Measurements from ENCODE around the gene GNAT1. TPM values are rescaled to one million over a fixed set of nuclear protein-coding genes. Genes with fewer than 3 reads are reported as not detected.

Gene GNAT1
- polyA plus RNA-seq, 1 donor = not detected

GRCh38 chr3:50154840-50155490 is 36.4 kb upstream of the GNAT1 start, which contains the start of gene SEMA3F:
SEMA3F (plus strand) TSS chr3:50155324; CDS start chr3:50159623, 4,299 bp downstream.
- Histone ChIP-seq H3K27me3 (ENCODE audit: control insufficient read depth, insufficient read depth, low read length) (peaks cover 49% of the 10 kb centered on the region), H3K27ac (ENCODE audit: low read length) (no peak within 1 kb of the TSS)
- no CpG with 5 or more reads among the region's 98 CpGs for WGBS (ENCODE audit: insufficient coverage, low lambda C conversion rate)

GRCh38 chr3:50155491-50155878 is 35.9 kb upstream of the GNAT1 start:
- Histone ChIP-seq H3K9me3 (ENCODE audit: control insufficient read depth, low read depth, low read length) (no peaks in the 10 kb centered on the region), H3K4me3 (ENCODE audit: low read length) (peak overlapping the region; percentile 44), H3K27ac (ENCODE audit: low read length) (no peak overlapping the region), H3K36me3 (ENCODE audit: control insufficient read depth, insufficient read depth, low read length) (no peaks in the 10 kb centered on the region), H3K4me1 (ENCODE audit: control insufficient read depth, insufficient read depth, low read length) (peaks cover 23% of the 10 kb centered on the region), H3K27me3 (ENCODE audit: control insufficient read depth, insufficient read depth, low read length) (peaks cover 51% of the 10 kb centered on the region)
- no CpG with 5 or more reads among the region's 37 CpGs for WGBS (ENCODE audit: insufficient coverage, low lambda C conversion rate)
- no peak for DNase-seq

More at GRCh38 chr3:50154840-50155490, 36.4 kb upstream of the GNAT1 start, which contains the start of gene SEMA3F:
- peak; percentile 66 to 77 for DNase-seq
- Histone ChIP-seq H3K4me3 (ENCODE audit: low read length) (peak within 1 kb of the TSS; percentile 44), H3K9me3 (ENCODE audit: control insufficient read depth, low read depth, low read length) (no peaks in the 10 kb centered on the region), H3K4me1 (ENCODE audit: control insufficient read depth, insufficient read depth, low read length) (peaks cover 23% of the 10 kb centered on the region), H3K36me3 (ENCODE audit: control insufficient read depth, insufficient read depth, low read length) (no peaks in the 10 kb centered on the region)

GRCh38 chr3:50155891-50156290 is 35.5 kb upstream of the GNAT1 start:
- Histone ChIP-seq H3K36me3 (ENCODE audit: control insufficient read depth, insufficient read depth, low read length) (no peaks in the 10 kb centered on the region), H3K4me3 (ENCODE audit: low read length) (peak overlapping the region; percentile 44), H3K27ac (ENCODE audit: low read length) (no peak overlapping the region), H3K9me3 (ENCODE audit: control insufficient read depth, low read depth, low read length) (no peaks in the 10 kb centered on the region), H3K27me3 (ENCODE audit: control insufficient read depth, insufficient read depth, low read length) (peaks cover 51% of the 10 kb centered on the region), H3K4me1 (ENCODE audit: control insufficient read depth, insufficient read depth, low read length) (peaks cover 27% of the 10 kb centered on the region)
- no CpG with 5 or more reads among the region's 13 CpGs for WGBS (ENCODE audit: insufficient coverage, low lambda C conversion rate)
- DNase-seq = no peak

GRCh38 chr3:50156549-50157493 is 34.6 kb upstream of the GNAT1 start:
- Histone ChIP-seq H3K27me3 (ENCODE audit: control insufficient read depth, insufficient read depth, low read length) (peaks cover 61% of the 10 kb centered on the region), H3K27ac (ENCODE audit: low read length) (peak overlapping the region; percentile 17), H3K4me1 (ENCODE audit: control insufficient read depth, insufficient read depth, low read length) (peaks cover 35% of the 10 kb centered on the region), H3K9me3 (ENCODE audit: control insufficient read depth, low read depth, low read length) (no peaks in the 10 kb centered on the region), H3K36me3 (ENCODE audit: control insufficient read depth, insufficient read depth, low read length) (no peaks in the 10 kb centered on the region), H3K4me3 (ENCODE audit: low read length) (peak overlapping the region; percentile 44)
- 26% methylated on average over 4 of the region's 20 CpGs for WGBS (ENCODE audit: insufficient coverage, low lambda C conversion rate)
- DNase-seq = no peak

- no peaks in the 10 kb centered on the region for H3K36me3 ChIP-seq (ENCODE audit: control insufficient read depth, insufficient read depth, low read length)
- no peak overlapping the region for H3K27ac ChIP-seq (ENCODE audit: low read length)
- H3K4me1 ChIP-seq (ENCODE audit: control insufficient read depth, insufficient read depth, low read length) = peaks cover 38% of the 10 kb centered on the region
- no peak for DNase-seq
- no peaks in the 10 kb centered on the region for H3K9me3 ChIP-seq (ENCODE audit: control insufficient read depth, low read depth, low read length)
- no peak overlapping the region for H3K4me3 ChIP-seq (ENCODE audit: low read length)
- peaks cover 67% of the 10 kb centered on the region for H3K27me3 ChIP-seq (ENCODE audit: control insufficient read depth, insufficient read depth, low read length)
- no CpG with 5 or more reads among the region's 12 CpGs for WGBS (ENCODE audit: insufficient coverage, low lambda C conversion rate)
These were observed 33.4 kb upstream of the GNAT1 start for GRCh38 chr3:50157827-50158529.

GRCh38 chr3:50158530-50159146 is 32.8 kb upstream of the GNAT1 start:
- peaks cover 61% of the 10 kb centered on the region for H3K27me3 ChIP-seq (ENCODE audit: control insufficient read depth, insufficient read depth, low read length)
- no peaks in the 10 kb centered on the region for H3K36me3 ChIP-seq (ENCODE audit: control insufficient read depth, insufficient read depth, low read length)
- WGBS (ENCODE audit: insufficient coverage, low lambda C conversion rate) = no CpG with 5 or more reads among the region's 10 CpGs
- H3K4me3 ChIP-seq (ENCODE audit: low read length) = no peak overlapping the region
- H3K27ac ChIP-seq (ENCODE audit: low read length) = no peak overlapping the region
- no peak for DNase-seq
- no peaks in the 10 kb centered on the region for H3K9me3 ChIP-seq (ENCODE audit: control insufficient read depth, low read depth, low read length)
- peaks cover 41% of the 10 kb centered on the region for H3K4me1 ChIP-seq (ENCODE audit: control insufficient read depth, insufficient read depth, low read length)

- WGBS (ENCODE audit: insufficient coverage, low lambda C conversion rate) = no CpG with 5 or more reads among the region's 7 CpGs
- no peak overlapping the region for H3K27ac ChIP-seq (ENCODE audit: low read length)
- H3K9me3 ChIP-seq (ENCODE audit: control insufficient read depth, low read depth, low read length) = no peaks in the 10 kb centered on the region
- DNase-seq = no peak
- H3K4me3 ChIP-seq (ENCODE audit: low read length) = no peak overlapping the region
- H3K4me1 ChIP-seq (ENCODE audit: control insufficient read depth, insufficient read depth, low read length) = peaks cover 51% of the 10 kb centered on the region
- H3K36me3 ChIP-seq (ENCODE audit: control insufficient read depth, insufficient read depth, low read length) = no peaks in the 10 kb centered on the region
- peaks cover 56% of the 10 kb centered on the region for H3K27me3 ChIP-seq (ENCODE audit: control insufficient read depth, insufficient read depth, low read length)
These were observed 30.8 kb upstream of the GNAT1 start for GRCh38 chr3:50160561-50160983.

- WGBS (ENCODE audit: insufficient coverage, low lambda C conversion rate) = no CpG with 5 or more reads among the region's 13 CpGs
- H3K4me1 ChIP-seq (ENCODE audit: control insufficient read depth, insufficient read depth, low read length) = peaks cover 52% of the 10 kb centered on the region
- H3K9me3 ChIP-seq (ENCODE audit: control insufficient read depth, low read depth, low read length) = no peaks in the 10 kb centered on the region
- H3K27me3 ChIP-seq (ENCODE audit: control insufficient read depth, insufficient read depth, low read length) = peaks cover 49% of the 10 kb centered on the region
- no peak overlapping the region for H3K4me3 ChIP-seq (ENCODE audit: low read length)
- no peak for DNase-seq
- H3K36me3 ChIP-seq (ENCODE audit: control insufficient read depth, insufficient read depth, low read length) = no peaks in the 10 kb centered on the region
- H3K27ac ChIP-seq (ENCODE audit: low read length) = no peak overlapping the region
These were observed 30.1 kb upstream of the GNAT1 start for GRCh38 chr3:50161320-50161719.

GRCh38 chr3:50162034-50162883 is 29.2 kb upstream of the GNAT1 start:
- no peaks in the 10 kb centered on the region for H3K9me3 ChIP-seq (ENCODE audit: control insufficient read depth, low read depth, low read length)
- H3K27me3 ChIP-seq (ENCODE audit: control insufficient read depth, insufficient read depth, low read length) = peaks cover 39% of the 10 kb centered on the region
- H3K36me3 ChIP-seq (ENCODE audit: control insufficient read depth, insufficient read depth, low read length) = no peaks in the 10 kb centered on the region
- H3K27ac ChIP-seq (ENCODE audit: low read length) = no peak overlapping the region
- no peak overlapping the region for H3K4me3 ChIP-seq (ENCODE audit: low read length)
- peaks cover 56% of the 10 kb centered on the region for H3K4me1 ChIP-seq (ENCODE audit: control insufficient read depth, insufficient read depth, low read length)
- no peak for DNase-seq
- no CpG with 5 or more reads among the region's 5 CpGs for WGBS (ENCODE audit: insufficient coverage, low lambda C conversion rate)

Data from large intestine (tissue), 3 donors.